Measurements from ENCODE around the gene PEX11G.

The PEX11G gene

DNA sequence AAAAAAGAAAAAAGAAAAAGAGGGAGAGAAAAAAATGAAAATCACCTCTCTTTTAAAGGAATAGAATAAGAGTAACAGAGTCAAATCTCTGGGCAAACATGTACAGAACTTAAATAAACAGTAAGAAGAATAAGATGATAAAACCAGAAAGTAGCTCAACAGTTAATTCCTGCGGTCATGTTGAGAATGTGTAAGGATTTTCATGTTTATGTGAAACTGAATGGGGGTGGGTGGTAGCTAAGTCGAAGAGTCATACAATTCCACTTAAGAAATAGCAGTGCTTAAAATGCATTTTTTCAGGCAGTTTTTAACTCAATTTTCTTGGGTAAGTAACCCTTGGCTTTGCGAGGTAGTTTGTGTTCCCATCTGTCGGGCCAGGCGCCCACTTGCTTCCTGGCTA lies 60.9 kb downstream of the PEX11G start:
- DNase-seq = no peak

DNA sequence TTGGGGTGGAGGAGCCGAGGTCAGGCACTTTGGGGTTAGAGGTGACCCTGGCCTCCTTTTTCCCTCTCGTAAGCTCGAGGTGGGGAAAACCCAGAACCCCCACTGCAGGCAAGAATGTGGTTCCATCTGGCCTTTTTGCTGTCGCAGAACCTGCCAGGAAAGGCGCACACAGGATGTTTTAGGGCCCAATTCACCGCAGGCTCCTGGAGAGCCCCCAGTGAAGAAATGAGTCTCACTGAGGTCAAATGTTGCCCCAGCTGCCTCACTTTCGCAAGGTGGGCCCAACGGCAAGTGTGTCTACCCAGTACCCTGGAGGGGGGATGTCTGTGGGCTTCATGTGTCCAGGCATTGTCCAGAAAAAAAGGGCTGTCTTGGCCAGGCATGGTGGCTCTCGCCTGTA lies 61.8 kb downstream of the PEX11G start:
- no peak for DNase-seq
